ENCODE data around the gene ZDHHC22. TPM values are rescaled to one million over a fixed set of nuclear protein-coding genes. Genes with fewer than 3 reads are reported as not detected.

Gene ZDHHC22
- total RNA-seq, 1 donor = not detected

DNA sequence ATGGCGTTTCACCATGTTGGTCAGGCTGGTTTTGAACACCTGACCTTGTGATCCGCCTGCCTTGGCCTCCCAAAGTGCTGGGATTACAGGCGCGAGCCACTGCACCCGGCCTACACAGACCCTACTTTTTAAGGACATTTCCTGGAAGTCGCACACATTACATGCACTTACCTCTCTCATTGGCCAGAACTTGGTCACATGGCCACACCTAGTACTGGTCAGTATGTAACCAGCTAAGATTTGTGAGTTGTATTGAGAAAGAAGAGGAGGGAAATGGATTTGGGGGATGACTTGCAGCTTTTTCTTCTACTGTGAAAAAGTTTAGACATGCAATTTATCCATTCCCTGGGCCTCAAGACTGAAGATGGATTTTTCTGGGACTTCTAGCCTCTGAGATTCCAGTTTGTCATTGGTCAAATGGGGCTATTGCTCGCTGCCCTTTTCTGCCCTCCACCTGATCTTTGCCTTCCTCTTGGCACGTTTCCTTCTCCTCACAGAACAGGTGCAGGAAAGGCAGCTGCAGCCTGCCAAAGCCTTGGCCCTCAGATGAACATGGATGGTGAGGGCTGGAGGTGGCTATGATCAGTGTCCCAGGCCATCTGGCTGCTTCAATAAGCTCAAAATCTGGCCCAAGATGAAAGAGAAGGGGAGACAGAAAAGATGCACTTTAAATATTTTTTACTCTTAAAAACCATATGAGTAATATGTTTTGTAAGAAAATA lies 7.1 kb upstream of the ZDHHC22 start:
- TF ChIP-seq, protein P1, sequence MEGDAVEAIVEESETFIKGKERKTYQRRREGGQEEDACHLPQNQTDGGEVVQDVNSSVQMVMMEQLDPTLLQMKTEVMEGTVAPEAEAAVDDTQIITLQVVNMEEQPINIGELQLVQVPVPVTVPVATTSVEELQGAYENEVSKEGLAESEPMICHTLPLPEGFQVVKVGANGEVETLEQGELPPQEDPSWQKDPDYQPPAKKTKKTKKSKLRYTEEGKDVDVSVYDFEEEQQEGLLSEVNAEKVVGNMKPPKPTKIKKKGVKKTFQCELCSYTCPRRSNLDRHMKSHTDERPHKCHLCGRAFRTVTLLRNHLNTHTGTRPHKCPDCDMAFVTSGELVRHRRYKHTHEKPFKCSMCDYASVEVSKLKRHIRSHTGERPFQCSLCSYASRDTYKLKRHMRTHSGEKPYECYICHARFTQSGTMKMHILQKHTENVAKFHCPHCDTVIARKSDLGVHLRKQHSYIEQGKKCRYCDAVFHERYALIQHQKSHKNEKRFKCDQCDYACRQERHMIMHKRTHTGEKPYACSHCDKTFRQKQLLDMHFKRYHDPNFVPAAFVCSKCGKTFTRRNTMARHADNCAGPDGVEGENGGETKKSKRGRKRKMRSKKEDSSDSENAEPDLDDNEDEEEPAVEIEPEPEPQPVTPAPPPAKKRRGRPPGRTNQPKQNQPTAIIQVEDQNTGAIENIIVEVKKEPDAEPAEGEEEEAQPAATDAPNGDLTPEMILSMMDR (IDR thresholded peaks at IDR 0.05; ENCODE audit: insufficient read depth, low read depth, low read length) = no peak
- peak; percentile 8 for DNase-seq (ENCODE audit: low read depth)
- no peak overlapping the region for H3K4me3 ChIP-seq (ENCODE audit: low read depth, low read length)

DNA sequence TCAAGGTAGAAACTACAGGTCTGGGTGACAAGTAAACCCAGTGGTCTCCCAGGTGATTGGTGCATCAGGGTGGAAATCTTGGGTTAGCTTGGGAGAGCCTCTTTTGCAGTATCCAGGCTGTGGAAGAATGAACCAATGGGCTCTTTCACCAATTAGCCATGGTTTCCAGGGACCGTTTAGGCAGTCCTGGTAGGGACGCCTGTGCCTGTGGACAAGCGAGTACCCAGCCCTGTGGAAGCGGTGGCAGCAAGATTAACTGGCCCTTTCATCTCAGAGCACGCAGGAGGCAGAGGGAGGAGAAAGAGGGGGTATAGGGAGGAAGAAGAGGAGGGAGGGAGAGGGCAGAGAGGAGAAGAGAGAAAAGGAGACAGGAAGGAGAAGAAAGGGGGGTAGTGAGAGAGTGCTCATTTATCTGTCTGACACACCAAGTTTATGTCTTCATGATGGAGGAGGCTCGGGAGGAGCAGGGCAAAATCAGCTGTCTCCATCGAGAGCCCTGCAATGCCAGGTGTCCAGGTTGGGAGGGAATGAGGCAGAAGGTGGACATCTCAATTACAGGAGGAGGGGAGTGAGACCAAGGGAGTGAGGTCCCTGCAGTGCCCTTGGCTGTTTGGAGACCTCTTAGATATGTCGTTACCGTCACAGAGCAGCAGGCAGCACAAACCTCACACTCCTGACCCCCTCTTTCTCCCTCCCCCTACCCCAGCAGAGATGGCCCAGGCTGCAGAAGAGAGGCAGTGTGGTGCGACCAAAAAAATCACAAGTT lies 4.6 kb upstream of the ZDHHC22 start:
- H3K4me3 ChIP-seq (ENCODE audit: low read depth, low read length) = no peak overlapping the region
- no peak for DNase-seq (ENCODE audit: low read depth)
- TF ChIP-seq, protein P1 (IDR thresholded peaks at IDR 0.05; ENCODE audit: insufficient read depth, low read depth, low read length) = no peak

DNA sequence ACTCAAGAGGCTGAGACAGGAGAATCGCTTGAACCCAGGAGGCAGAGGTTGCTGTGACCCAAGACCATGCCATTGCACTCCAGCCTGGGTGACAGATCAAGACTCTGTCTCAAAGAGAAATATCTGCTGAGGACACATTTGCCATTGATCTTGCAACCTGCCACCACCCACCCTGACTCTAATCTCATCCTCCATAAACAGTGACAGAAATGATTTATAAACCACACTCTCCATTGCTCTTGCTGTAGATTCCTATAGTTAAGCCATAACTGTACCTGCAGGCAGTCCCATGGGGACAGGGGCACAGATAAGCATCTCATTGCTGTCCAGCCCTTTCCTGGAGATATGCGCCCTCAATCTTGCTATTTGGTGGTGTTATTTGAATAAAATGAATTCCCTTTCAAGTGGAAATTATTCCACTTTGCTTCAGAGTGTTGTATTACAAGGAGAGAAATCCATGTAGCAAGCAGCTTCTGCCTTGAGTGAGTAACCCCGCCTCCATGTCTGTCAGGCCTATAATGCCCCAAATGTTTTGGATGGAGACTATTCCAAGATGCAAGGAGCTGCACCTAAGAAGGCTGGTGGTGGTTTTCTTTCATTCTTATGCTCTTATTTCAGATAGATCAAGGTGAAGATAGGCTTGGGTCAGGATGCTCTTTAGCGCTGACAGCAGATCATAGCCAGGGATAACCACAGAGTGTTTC lies 3.0 kb upstream of the ZDHHC22 start:
- H3K4me3 ChIP-seq (ENCODE audit: low read depth, low read length) = no peak overlapping the region
- TF ChIP-seq, protein P1 (IDR thresholded peaks at IDR 0.05; ENCODE audit: insufficient read depth, low read depth, low read length) = no peak
- no peak for DNase-seq (ENCODE audit: low read depth)

DNA sequence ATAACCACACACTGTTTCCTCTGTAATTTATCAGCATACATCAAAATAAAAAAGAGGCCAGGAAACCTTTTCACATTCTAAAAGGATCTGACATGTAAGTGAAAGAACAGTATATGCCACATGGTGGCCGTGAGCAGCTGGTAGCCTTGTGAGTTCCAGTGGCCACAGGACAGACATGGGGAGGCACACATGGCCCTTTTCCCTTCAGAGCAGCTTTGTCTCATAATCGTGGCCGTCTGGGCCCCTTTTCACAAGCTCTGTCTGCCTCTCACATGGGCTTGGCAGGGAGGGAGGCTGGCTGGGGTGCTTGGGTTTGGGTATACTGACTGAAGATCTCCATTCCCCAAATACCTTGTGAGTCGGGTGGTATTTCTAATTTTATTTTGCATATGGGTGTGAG lies 1.5 kb upstream of the ZDHHC22 start:
- TF ChIP-seq, protein P1 (IDR thresholded peaks at IDR 0.05; ENCODE audit: insufficient read depth, low read depth, low read length) = no peak
- DNase-seq (ENCODE audit: low read depth) = no peak
- no peak overlapping the region for H3K4me3 ChIP-seq (ENCODE audit: low read depth, low read length)

DNA sequence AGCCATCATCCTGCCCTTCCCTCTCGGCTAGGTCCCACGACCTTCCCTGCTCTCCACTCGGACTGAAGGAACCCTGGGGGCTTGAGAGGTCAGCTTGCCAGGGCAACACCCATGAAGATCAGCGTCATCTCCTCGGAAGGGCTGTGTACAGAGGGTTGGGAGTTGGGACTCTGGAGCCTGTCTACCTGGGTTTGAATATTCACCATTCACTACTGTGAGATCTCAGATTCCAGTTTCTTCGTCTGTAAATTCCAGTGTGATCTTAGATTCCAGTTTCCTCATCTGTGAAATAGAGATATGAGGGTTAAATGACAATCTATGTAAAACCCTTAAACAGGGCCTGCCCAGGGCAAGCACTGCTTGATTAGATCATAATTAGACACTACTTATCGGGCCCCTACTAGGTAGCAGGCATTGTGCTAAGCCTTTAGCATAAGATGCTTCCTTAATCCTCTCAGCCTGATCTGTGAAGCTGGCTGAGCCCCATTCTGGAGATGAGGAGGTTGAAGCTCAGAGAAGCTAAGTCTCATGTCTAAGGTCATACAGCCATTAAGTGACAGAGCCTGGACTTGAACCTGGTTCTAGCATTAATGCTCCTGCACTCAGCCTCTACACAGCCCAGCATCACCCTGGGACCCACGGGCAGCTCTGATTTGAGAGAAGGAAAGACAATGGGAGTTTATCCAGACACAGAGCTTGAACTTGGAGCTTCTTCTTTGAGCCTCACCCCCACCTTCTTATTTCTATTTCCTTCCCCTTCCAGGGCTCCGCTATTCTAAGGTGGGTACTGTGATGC lies 612 bp upstream of the ZDHHC22 start:
- H3K4me3 ChIP-seq (ENCODE audit: low read depth, low read length) = no peak overlapping the region
- DNase-seq (ENCODE audit: low read depth) = no peak
- TF ChIP-seq, protein P1 (IDR thresholded peaks at IDR 0.05; ENCODE audit: insufficient read depth, low read depth, low read length) = no peak

All from fibroblast of villous mesenchyme (primary cell).